HG02678 (cell line): Measurements from ENCODE around the gene AUP1.
"Not testable (repeated sequence)": the region's sequence is repeated elsewhere in the genome, so short reads cannot be mapped to it uniquely, and the experiment has no call there.

Experiments
- ATAC-seq: cut with Tn5 transposase; IDR thresholded peaks from one replicate; pipeline ENCODE4 v1.9.1; 2021; ENCODE audit warnings: mild to moderate bottlenecking, moderate library complexity; ENCODE audit not compliant: unreplicated experiment

The AUP1 gene, protein sequence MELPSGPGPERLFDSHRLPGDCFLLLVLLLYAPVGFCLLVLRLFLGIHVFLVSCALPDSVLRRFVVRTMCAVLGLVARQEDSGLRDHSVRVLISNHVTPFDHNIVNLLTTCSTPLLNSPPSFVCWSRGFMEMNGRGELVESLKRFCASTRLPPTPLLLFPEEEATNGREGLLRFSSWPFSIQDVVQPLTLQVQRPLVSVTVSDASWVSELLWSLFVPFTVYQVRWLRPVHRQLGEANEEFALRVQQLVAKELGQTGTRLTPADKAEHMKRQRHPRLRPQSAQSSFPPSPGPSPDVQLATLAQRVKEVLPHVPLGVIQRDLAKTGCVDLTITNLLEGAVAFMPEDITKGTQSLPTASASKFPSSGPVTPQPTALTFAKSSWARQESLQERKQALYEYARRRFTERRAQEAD

DNA sequence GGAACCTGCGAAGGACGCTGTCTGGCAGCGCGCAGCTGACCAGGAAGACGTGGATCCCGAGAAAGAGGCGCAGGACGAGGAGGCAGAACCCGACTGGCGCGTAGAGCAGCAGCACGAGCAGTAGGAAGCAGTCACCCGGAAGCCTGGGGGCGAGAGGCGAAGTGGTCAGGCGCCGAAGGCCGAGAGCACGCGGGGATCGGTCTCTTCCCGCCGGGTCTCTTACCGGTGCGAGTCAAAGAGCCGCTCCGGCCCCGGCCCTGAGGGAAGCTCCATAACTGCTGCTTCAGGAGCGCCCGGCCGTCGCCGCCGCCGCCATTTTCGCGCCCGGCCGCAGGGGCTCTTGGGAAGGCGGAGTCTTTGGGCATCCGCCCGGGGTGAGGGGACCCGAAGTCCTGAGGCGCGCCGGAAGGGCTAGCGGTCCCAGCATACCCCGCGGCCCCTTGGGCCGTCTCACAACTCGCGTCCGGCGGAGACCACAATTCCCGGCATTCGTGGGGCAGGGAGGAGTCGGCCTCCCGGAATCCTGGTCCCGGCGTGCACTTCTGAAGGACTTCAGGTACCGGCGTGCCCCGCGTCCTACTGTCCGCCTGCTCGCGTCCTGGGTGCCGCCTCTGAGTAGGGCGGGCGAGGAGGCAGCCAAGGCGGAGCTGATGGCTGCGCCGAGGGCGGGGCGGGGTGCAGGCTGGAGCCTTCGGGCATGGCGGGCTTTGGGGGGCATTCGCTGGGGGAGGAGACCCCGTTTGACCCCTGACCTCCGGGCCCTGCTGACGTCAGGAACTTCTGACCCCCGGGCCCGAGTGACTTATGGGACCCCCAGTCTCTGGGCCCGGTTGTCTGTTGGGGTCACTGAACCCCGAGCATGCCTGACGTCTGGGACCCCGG, at the start of gene AUP1, which contains the start of gene HTRA2:
AUP1 (minus strand) TSS at position 350 of the 882 bp plus-strand sequence; CDS start at position 273, 77 bp downstream.
HTRA2 (plus strand) TSS at position 577 of the 882 bp plus-strand sequence; CDS start at position 651, 74 bp downstream.
- peak; percentile 82 for ATAC-seq

DNA sequence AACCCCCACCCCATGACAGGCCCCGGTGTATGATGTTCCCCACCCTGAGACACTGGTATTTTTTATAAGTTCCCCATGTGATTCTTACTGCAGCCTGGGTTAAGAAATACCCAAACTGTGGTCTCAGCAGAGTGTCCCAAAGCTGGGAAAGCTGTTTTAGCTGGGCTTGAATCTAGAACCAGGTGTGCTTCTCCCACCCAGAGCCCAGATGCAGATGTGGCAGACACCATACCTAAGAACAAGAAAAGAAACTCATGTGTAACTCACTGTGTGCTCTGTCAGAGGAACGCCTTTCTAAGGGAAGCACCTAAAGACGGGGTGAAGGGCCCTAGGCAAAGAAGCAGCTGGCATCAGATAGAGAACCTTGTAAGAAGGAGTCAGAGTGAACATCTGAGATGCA, 48.9 kb upstream of the AUP1 start:
- ATAC-seq: peak; percentile 50

DNA sequence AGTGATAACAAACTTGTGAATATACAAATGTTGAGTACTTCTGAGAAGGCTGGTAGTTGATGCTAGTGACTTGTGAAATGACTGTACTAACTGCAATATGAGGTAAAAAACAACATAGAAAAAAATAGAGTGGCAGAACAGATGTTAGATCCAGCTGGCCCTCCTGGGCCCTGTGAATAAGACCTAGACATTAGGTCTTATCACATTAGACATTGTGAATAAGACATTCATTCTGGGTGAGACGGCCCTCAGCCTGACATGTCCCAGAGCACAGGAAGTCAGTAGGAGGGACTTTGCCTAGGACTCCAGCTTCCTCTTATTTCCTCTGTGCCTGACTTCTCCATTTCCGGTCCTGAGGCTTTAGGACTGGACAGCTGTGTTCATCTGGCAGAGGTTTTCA, 47.9 kb upstream of the AUP1 start:
- ATAC-seq: no peak

DNA sequence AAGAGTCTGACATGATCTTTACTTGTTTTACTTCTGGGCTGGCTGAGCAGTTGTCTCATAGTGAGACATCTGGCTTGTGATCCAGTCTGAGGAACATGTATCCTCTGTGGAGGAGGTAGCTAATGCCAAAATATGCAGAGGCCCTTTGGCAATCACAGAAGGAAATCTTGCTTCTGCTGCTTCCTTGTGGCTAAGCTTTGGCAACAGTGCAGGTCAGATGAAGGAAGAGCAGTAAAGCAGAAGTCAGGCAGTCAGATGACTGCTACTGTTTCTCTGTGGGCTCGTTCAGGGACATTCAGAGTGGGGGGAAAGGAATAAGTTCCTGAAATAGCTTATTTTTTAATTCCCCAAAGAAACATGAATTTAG, 47.3 kb upstream of the AUP1 start:
- no peak for ATAC-seq

DNA sequence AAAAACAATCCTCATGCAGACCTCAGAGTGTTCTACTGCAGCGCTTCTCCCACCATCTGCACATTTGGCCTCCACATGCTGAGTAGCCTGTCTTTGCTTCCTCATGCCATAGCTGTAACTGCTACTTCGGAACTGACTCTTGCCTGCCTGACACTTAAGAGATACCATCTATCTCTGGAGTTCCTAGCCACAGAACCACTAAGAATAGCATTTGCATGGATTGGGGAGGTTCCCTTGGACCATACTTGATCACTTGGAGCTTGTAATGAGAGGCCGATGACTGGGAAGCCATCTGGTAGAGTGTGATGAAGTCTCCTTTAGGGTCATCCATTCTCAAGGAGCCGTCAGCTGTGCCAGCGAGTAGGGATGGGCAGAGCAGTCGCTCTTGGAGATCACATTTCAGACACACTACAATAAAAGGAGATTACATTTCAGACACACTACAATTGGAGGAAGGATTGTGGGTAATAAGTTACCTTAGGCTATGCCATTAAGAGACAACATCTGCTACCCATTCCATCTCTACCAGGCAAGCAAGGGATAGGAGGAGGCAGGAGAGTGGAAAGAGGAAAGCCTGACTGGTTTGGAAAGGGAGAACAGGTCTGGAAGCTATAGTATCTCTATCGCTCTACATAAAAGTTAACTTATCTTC, 46.8 kb upstream of the AUP1 start:
- ATAC-seq: no peak

DNA sequence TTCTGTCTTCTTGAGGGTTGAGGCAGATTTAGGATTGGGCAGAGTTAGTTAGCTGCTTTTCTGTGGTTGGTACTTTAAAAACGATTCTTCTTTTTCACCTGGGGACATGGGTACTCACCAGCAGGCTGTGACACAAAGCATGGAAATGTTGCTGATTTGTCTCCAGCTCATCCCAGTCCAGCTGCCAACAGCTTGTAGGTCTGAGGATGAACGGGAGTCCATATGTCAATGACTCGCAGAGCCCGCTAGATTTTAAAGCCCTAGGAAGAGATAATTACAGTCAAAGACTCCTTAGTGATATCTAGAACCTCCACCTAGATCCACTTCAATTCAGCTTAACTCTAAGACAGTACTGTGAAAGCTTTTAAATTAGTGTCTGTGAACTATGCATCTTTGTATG, 45.8 kb upstream of the AUP1 start:
- ATAC-seq: no peak

DNA sequence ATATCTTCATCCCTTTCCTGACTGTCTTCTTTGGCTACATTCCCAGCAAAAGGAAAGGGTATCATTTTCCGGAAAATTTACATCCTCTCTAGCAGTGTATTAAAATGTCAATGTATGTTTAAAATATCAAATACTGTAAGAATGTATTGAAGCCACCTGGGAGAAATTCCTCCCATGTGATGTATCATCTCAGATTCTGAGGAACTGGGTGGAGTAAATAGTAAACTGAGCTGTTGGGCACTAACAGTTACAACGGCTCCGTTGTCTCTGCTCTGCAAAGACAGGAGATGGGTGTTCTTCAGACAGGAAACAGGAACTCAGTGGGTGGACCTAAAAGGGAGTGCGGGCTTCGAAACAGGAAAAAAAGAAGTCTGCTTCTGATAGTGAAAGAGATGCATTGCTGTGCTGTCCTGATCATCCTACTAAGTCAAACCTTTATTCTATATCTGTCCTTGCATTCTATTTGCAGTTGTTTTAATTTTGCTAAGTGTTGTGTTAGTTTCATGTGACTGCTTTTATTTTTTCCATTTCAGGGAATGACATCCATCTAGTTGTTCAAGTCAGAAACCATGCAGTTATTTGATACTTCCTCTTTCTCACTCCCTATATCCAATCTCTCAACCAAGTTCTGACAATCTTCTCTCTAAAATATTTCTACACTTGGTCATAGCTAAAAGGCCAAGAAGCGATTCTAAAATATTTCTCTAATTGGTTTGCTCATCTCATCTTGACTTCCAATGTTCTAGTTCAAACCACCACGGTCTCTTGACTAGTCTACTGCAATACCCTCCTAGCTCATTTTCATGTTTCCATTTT, 44.4 kb upstream of the AUP1 start:
- peak; percentile 59 for ATAC-seq

DNA sequence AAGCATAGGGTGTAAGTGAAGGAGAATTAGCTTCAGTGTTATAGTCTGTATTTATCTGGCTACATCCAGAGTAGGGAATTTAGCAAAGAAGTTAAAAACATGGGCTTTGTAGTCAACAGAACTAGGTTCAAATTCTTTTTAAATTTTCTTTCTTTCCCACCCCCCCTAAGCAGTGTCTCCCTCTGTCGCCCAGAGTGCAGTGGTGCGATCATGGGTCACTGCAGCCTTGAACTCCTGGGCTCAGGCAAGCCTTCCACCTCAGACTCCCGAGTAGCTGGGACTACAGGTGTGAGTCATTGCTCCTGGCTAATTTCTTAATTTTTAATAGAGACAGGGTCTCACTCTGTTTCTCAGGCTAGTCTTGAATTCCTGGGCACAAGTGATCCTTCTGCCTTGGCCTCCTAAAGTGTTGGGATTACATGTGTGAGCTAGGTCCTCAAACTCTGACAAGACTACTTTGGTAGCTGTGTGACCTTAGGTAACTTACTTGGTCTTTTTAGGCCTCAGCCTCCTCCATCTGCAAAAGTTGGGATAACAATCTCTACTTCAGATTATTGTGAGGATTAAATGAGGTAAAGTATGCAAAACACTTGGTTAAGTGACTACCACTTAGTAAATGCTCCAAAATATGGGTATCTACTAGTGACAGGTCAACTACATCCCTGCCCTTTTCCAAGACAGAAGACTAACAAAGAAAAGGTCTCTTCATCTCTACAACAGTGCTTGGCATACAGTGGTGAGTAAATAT, 42.8 kb upstream of the AUP1 start:
- no peak for ATAC-seq

DNA sequence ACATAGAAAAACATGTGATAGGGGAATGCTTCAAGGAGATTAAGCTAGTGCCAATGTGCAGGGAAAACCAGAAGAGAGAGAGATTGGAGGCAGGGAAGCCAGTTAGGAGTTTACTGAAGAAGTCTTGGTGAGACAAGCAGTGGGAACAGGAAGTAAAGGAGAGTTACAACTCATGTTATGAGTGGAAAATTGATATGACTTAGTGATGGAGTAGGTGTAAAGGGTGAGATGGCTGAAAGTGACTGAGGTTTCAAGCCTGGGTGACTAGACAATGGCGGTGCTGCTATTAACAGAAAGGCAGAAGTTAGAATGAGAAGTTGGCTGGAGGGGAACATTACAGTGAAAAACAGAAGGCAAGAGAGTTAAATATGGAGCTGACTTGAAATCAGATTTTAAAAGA, 41.6 kb upstream of the AUP1 start:
- ATAC-seq: peak; percentile 64

DNA sequence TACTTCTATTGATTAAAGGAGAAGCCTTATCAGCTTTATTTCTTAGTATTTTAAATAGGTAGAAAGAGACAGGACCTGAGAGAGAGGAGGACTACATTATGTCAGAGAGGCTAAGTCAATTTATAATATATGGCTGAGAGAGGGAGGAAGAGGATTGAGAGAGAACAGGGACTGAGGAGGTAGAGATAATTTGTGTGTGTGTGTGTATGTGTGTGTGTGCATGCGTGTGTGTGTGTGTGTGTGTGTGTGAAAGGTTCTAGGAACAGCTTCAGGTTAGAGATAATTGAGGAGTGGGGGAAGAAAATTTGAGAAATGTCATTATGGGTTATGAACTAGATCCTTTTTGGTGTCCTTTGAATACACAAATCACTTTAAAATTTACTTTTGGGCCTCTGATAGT, 40.2 kb upstream of the AUP1 start:
- no peak for ATAC-seq

DNA sequence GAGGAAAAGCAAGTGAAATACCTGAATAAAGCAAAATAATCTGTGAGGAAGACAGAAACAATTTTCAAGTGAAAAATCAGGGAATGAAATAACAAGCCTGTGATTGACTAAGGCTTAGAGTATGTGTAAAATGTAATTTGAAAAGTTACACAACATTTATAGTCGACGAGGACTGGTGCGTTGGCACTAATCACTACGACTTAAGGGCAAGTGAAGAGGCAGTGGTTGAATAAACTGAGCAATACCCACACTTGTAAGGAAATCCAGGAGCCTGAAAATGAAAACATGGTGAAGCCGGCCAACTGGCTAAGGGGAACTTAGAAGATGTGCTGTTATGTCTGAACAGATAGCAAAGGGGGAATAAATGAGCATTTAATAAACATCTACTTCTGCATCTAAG, 38.4 kb upstream of the AUP1 start:
- ATAC-seq: no peak

DNA sequence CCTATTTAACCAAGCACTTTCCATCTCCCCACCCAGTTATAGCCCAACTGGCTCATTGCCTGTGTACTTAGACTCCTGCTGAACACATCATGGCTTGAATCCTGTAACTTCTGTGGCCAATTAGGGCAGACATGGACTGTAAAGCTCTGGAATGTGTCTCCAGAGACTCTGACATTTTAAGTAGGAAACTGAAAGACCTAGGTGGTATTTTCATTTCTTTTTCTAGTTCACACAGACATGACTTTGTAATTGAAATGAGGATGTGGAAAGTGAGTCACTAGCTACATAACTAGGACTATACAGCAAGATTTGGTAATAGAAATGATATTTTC, 37.2 kb upstream of the AUP1 start:
- no peak for ATAC-seq

DNA sequence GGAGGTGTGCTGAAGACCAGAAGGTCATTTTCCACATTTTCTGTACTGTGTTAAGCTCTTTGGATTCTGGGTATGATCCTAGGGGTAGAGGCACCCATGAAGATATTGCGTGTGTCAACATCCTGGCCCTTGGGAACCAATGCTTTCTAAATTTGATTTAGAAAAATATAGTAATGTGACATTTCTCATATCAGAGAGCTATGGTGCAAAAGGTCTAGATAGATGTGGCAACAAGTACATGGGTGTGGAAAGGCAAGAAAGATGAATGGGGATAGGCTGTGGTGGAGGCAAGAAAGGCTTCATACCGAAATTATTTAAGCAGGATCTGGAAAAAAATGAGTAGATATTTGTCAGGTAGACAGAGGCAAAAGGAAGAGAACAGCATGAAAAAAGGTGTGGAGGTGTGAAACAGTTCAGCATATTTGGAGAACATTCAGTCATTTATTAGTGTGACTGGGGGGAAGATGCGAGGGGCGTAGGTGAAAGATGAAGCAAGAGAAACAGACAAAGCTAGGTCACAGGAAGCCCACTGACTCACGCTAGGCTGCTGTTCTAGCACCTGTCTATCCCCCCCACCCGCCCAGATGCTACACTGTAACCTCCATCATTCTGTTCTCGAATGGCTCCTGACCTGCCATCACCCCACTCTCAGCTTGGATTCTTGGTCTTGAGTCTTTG, 36.7 kb upstream of the AUP1 start:
- no peak for ATAC-seq

DNA sequence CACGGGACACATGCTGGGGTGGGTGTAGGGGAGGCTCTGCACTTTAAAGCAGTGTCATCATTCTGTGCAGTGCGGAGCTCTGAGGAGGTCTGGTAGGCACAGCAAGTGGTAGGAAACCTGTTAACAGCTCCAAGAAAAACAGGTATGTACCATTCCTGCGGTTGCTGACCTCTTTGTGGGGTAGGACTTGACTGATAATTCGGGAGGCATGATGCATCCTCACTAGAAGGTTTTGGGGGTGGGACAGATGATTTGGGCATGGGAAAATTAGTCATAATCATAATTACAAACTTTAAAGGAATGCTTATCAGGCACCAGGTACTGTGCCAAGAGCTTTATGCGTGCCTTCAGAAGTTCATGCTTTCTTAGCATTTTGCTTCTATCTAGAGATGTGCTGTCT, 34.7 kb upstream of the AUP1 start:
- no peak for ATAC-seq

DNA sequence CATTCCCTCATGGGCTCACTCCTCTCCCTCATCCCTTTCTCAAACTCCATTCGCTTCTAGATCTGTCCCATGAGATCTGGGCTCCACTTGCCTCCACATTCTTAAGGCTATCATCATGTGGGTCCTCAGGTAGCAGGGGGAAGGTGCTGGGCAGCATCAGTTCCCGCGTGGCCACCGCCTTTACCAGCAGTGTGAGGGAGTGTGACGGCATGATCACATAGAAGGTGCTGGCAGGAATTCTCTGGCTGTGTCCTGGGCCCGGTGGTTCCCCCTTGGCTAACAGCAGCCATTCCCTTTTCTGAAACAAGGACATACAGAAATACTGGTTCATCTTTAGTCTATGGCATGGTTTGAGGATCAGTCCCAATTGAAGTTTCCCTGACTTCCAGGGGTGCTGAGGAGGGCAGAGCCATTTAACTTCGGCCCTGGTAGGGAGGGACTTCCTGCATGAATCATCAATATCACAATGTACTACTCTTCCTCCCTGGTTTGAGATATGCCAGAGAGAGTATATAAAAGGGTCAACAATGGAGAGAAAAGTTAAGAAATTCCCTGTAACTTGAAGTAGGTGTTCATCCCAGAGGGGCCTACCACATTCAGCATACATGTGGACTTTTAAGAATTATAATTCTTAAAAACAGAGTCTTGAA, 32.7 kb upstream of the AUP1 start:
- ATAC-seq: no peak

DNA sequence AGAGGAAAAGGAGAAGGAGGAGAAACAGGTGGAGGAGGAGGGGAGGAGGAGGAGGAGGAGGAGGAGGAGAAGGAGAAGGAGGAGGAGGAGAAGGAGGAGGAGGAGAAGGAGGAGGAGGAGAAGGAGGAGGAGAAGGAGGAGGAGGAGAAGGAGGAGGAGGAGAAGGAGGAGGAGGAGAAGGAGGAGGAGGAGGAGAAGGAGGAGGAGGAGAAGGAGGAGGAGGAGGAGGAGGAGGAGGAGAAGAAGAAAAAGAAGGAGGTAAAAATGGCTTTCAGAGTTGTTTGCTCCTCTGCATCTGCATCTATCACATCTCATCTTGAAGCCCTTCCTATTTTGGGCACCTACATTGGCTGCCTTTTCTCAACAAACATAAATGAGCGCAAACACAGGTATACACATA, 31.5 kb upstream of the AUP1 start:
- ATAC-seq: not testable (repeated sequence)

DNA sequence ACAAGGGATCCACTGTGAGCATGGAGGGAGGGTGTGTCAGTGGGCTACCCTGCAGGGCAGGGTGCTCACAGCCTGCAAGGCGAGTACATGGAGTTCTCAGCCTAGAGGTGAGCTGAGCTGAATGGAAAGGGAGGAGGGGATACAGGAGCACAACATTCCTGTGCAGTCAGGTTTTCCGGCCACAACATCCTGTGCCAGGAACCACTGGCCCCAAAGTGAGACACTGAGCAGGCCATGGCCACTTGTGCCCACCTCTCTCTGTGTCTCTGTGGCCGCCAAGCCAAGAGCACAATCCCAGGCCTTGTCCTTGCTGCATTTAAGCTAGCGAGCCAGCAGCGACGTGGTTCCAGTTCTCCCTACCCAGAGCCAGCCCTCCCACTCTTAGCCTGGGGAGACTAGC, 31.1 kb upstream of the AUP1 start:
- no peak for ATAC-seq

DNA sequence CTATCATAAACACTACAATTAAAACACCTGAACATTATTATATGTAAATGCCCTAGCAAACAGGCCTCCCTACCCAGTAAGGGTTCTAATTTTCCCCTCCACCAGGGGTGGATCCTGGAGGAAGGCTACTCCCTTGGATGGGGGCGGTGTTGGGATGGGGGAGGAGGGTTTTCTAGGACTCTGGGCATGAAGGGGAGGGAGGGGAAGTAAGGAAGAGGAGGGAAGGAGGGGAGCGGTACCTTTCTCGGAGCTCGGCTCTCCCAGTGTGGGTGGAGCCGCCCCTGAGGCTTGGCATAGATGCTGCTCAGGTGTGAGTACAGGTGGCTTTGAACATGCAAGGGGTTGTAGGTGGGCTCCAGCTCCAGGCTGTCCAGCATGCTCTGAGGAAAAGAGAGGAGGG, 30.4 kb upstream of the AUP1 start:
- no peak for ATAC-seq
